Measurements from ENCODE around the gene XAB2.

Gene XAB2

DNA sequence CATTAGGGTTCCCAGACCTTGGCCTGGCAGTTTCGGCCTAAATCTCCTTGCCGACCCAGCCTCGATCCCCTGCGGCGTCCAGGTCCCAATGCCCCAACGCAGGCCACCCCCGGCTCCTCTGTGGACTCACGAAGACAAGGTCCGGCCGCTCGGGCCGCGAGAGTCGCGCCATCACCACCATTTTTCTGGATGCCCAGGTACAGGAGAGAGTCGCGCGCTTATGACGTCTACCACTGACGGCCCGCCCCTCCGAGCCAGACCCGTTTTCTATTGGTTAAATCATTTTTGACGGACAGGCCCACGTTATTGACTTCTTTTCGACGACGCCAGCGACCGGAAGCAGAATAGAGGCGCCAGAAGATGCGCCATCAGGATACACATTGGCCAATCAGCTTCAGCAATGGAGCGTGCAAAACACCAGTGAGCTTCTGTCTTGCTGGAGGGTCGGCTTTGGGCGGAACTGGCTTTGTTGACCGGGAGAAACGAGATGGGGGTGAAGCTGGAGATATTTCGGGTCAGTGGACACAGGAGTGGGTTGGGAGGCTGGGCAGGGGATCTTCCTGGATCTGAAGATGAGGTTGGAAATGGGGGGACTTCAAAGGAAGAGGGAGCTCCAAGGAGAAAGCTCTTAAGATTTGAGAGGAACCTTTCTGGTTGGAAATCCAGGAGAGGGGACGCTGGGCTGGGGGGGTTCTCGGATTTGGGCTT, at the start of gene XAB2, which contains the start of gene PET100:
Gene XAB2, minus strand, starts transcription at position 199 of the 708 bp plus-strand sequence. Its CDS starts 18 bp downstream, at position 181.
Gene PET100, plus strand, starts transcription at position 447 of the 708 bp plus-strand sequence. Its CDS starts 41 bp downstream, at position 488.
- peak; percentile 93 for DNase-seq

GRCh38 chr19:7677669-7678311, 48.4 kb upstream of the XAB2 start:
- DNase-seq: no peak

DNA sequence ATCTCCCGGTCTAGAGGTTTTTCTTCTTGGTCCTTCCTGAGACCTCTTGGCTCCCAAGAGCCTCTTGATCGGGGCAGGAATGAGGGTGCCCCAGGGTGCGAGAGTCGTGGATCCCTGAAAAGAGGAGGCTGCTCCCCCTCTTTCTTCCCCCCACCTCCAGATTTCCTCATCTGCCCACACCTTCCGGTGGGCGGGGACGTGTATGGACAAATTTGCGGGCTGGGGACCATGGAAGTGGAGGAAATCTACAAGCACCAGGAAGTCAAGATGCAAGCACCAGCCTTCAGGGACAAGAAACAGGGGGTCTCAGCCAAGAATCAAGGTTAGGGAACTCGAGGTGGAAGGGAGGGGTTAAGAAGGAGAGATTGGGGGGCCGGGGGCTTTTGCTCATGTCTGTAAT, 47.5 kb upstream of the XAB2 start, which contains the start of gene MCEMP1:
Gene MCEMP1, plus strand, starts transcription at position 237 of the 400 bp plus-strand sequence. Its CDS starts 31 bp downstream, at position 268.
- no peak for DNase-seq

DNA sequence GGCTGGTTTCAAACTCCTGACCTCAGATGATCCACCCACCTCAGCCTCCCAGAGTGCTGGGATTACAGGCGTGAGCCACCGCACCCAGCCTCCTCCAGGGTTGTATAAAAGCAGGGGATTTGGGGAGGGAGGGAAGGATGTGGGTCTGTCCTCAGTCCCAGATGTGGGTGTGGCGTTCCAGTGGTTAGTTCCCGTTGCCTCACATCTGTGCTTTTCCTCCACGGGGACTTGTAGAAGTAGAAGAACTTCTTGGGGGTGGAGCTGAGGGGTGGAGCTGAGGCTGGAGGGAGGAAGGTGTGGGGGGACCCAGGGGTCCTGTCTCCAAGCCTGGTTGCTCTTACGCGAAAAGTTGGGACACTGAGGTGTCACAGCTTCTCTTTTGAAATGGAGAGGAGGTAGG, 47.0 kb upstream of the XAB2 start:
- no peak for DNase-seq

GRCh38 chr19:7674010-7675005, 45.0 kb upstream of the XAB2 start:
- DNase-seq: peak; percentile 3

DNA sequence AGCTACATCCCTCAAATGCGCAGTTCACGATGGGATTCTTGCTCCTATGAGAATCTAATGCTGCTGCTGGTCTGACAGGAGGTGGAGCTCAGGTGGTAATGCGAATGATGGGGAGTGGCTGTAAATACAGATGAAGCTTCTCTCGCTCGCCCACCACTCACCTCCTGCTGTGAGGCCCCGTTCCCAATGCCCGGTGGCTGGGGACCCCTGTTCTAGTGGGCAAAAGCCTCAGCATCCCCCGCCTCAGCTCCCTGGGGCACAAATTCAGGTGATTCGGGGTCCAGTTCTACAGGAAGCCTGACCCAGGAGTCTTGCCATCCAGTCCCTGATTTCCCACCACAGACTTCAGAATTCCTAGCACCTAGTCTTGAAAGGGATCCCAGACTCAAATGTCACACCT, 43.2 kb upstream of the XAB2 start:
- DNase-seq: no peak

GRCh38 chr19:7670790-7671189, 41.4 kb upstream of the XAB2 start:
- no peak for DNase-seq

DNA sequence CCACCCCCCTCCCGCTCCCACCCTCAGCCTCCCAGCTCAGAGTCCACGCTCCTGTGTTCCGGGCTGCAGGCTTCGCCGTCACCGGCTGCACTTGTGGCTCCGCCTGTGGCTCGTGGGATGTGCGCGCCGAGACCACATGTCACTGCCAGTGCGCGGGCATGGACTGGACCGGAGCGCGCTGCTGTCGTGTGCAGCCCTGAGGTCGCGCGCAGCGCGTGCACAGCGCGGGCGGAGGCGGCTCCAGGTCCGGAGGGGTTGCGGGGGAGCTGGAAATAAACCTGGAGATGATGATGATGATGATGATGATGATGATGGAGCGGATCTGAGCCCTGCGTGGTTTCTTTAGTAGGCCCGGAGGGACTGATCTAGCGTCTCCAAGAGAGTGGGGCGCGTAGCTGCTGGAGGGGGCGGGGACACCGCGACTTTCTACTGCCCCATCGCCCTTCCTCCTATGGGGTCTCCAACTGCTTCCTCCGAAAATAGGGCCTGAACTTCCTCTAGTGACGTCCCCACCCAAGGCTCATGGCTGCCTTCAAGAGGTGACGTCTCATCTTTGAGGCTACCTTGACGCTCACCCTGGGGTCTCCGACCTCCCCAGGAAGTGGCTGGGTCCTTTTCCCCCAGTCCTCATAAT, 40.9 kb upstream of the XAB2 start:
- DNase-seq: no peak

DNA sequence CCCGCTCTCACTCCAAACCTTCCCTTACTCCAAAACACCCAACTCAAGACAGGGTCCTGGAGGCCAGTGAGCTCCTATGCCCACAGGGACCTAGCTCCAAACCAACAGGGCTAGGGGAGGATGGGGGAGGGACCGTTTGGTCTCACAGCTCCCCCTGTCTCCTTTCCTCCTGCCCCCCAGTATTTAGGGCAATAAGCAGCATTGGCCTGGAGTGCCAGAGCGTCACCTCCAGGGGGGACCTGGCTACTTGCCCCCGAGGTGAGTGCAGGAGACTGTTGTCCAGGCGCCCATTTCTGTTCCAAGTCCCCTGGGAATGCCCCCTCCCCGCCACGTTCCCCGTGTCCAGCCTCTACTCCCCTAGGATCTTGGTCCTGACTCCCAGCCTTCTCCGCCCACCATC, 40.3 kb upstream of the XAB2 start:
- DNase-seq: no peak

GRCh38 chr19:7668842-7669241, 39.5 kb upstream of the XAB2 start, which contains the start of gene RETN:
RETN (plus strand) TSS chr19:7669049; CDS start chr19:7669327, 278 bp downstream.
- no peak for DNase-seq

DNA sequence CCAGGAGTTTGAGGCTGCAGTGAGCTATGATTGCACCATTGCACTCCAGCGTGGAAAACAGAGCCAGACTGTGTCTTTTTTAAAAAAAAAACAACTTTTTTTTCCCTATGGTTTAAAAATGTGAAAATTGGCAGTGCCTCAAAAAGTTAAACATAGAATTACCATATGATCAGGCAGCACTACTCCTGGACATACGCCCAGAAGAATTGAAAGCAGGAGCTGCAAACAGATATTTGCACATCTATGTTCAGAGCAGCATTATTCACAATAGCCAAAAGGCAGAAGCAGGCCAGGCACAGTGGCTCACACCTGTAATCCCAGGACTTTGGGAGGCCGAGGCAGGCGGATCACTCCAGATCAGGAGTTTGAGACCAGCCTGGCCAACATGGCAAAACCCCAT, 35.7 kb upstream of the XAB2 start:
- DNase-seq: no peak

- DNase-seq: no peak
These were observed 34.4 kb upstream of the XAB2 start for GRCh38 chr19:7663706-7664105.

DNA sequence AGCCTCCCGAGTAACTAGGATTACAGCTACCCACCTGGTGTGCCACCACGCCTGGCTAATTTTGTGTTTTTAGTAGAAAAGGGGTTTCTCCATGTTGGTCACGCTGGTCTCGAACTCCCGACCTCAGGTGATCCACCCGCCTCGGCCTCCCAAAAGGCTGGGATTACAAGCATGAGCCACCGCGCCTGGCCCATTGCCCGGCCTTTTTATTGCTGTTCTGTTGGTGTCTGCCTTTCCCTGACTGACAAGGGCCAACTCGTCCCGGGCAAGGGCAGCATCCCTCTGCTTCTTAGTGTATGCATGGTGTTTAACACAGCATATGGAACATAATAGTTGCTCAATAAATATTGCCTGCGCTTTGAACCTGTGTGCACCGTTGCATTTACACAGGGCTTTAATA, 33.3 kb upstream of the XAB2 start:
- DNase-seq: no peak

GRCh38 chr19:7661744-7662538, 32.6 kb upstream of the XAB2 start:
- no peak for DNase-seq

GRCh38 chr19:7658219-7658686, 28.9 kb upstream of the XAB2 start:
- no peak for DNase-seq

GRCh38 chr19:7657131-7657751, 27.9 kb upstream of the XAB2 start:
- DNase-seq: no peak

- no peak for DNase-seq
These were observed 26.2 kb upstream of the XAB2 start for GRCh38 chr19:7655581-7655980.

- DNase-seq: no peak
These were observed 25.1 kb upstream of the XAB2 start for GRCh38 chr19:7654401-7654800.

DNA sequence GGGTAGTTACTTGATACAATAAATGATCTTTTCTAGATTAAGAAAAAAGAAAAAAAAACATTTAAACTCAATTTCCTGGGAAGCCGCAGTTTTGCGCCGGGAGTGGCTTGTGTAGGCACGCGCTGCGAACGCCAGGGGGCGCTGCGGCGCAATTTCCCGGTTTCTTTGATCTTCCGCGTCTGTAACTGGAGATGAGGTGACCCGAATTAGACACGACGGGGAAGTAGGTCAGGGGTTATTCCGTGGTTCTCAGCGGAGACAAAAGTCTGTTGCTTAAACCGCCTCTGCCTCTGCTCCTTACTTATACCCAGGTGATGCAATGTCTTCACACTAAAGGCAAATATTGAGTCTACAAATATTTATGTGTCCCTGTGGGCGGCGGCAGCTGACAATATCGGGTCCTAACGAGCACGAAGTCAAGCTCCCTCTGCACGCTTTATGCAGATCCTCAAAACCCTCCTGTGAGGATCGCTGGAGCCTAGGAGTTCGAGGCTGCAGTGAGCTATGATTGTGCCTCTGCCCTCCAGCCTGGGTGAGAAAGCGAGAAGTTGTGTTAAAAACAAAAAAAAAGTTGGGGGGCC, 22.8 kb upstream of the XAB2 start:
- no peak for DNase-seq

GRCh38 chr19:7650148-7650547, 20.8 kb upstream of the XAB2 start:
- DNase-seq: no peak

All from NCI-H2081 treated with DMSO at 0.1 percent for 48 hours (cell line).